ENCODE results near the gene FGFRL1. TPM values are rescaled to one million over a fixed set of nuclear protein-coding genes. Genes with fewer than 3 reads are reported as not detected.

The FGFRL1 gene
- polyA plus RNA-seq, 2 of the 4 experiments (the other 2 are of a cell fraction): 4.7 to 11.2 TPM

DNA sequence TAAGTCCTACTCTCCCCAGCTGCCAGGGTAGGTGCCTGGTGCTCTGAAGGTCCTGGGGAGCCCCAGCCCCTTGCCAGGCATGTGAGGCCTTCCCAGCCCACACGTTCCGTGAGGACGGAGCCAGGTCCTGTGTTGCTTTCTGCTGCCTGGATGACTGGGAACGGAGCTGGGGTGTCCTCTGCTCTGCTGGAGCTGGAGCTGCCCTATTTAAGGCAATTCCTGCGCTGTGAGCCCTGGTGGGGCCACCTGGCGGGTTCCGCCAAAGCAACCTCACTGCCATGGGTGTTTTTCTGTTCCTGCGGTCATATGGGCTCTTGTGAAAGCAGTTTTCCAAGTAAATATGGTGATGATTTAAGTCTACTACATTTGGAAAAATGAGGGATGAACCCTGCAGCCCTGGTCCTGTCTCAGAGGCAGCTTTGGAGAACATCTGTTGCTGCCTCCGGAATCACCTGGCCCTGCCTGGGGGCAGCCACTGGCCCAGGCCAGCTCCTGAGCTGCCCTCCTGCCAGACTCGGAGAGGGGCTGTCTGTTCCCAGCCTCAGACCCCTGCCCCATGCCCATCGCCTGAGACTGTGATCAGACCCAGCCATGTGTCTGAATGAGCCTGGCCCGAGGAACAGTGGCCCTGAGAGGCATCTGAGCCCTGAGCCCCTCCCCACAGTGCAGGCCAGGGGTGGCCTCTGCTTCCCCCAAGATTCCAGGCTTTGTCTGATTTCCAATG is 33.2 kb downstream of the FGFRL1 start:
- ChIA-PET POLR2A (no interaction called here), CTCF (interaction anchor here (1.2 kb wide), 1 partner anchor 122 kb away, joined by 4 read pairs; no protein-coding TSS in a partner anchor)
- WGBS (ENCODE audit: missing lambda C conversion rate): 92% methylated on average over 6 of the region's 12 CpGs
- DNase-seq (ENCODE audit: low read depth in 1 of 2, low spot score in 1 of 2): no peak
- no peaks in the 10 kb centered on the region for H3K9me3 ChIP-seq
- H3K4me2 ChIP-seq: peak overlapping the region; percentile 68
- TF ChIP-seq FOSB (CRISPR knock-in tag; IDR thresholded peaks at IDR 0.05) (no peak), TP53 (CRISPR knock-in tag; IDR thresholded peaks at IDR 0.05) (no peak), POLR2A (IDR thresholded peaks at IDR 0.05; ENCODE audit: low read length) (no peak), POLR2AphosphoS2 (conservative IDR thresholded peaks at IDR 0.05; ENCODE audit: low read length) (no peak), EHMT2 (IDR thresholded peaks at IDR 0.05; ENCODE audit: low read depth) (no peak), PHF8 (IDR thresholded peaks at IDR 0.05; ENCODE audit: borderline replicate concordance, low read depth) (no peak), RAD21 (conservative IDR thresholded peaks at IDR 0.05 in 1 of 2, IDR thresholded peaks at IDR 0.05 in 1 of 2) (no peak), ZC3H11A (IDR thresholded peaks at IDR 0.05) (no peak), HOXB13 (CRISPR knock-in tag; IDR thresholded peaks at IDR 0.05; ENCODE audit: low read depth) (no peak), FOXS1 (CRISPR knock-in tag; IDR thresholded peaks at IDR 0.05) (no peak)
- TF ChIP-seq, protein P1, sequence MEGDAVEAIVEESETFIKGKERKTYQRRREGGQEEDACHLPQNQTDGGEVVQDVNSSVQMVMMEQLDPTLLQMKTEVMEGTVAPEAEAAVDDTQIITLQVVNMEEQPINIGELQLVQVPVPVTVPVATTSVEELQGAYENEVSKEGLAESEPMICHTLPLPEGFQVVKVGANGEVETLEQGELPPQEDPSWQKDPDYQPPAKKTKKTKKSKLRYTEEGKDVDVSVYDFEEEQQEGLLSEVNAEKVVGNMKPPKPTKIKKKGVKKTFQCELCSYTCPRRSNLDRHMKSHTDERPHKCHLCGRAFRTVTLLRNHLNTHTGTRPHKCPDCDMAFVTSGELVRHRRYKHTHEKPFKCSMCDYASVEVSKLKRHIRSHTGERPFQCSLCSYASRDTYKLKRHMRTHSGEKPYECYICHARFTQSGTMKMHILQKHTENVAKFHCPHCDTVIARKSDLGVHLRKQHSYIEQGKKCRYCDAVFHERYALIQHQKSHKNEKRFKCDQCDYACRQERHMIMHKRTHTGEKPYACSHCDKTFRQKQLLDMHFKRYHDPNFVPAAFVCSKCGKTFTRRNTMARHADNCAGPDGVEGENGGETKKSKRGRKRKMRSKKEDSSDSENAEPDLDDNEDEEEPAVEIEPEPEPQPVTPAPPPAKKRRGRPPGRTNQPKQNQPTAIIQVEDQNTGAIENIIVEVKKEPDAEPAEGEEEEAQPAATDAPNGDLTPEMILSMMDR (IDR thresholded peaks at IDR 0.05): no peak
- TF ChIP-seq, protein P2, sequence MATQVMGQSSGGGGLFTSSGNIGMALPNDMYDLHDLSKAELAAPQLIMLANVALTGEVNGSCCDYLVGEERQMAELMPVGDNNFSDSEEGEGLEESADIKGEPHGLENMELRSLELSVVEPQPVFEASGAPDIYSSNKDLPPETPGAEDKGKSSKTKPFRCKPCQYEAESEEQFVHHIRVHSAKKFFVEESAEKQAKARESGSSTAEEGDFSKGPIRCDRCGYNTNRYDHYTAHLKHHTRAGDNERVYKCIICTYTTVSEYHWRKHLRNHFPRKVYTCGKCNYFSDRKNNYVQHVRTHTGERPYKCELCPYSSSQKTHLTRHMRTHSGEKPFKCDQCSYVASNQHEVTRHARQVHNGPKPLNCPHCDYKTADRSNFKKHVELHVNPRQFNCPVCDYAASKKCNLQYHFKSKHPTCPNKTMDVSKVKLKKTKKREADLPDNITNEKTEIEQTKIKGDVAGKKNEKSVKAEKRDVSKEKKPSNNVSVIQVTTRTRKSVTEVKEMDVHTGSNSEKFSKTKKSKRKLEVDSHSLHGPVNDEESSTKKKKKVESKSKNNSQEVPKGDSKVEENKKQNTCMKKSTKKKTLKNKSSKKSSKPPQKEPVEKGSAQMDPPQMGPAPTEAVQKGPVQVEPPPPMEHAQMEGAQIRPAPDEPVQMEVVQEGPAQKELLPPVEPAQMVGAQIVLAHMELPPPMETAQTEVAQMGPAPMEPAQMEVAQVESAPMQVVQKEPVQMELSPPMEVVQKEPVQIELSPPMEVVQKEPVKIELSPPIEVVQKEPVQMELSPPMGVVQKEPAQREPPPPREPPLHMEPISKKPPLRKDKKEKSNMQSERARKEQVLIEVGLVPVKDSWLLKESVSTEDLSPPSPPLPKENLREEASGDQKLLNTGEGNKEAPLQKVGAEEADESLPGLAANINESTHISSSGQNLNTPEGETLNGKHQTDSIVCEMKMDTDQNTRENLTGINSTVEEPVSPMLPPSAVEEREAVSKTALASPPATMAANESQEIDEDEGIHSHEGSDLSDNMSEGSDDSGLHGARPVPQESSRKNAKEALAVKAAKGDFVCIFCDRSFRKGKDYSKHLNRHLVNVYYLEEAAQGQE (IDR thresholded peaks at IDR 0.05): no peak
- TF ChIP-seq, protein P3, sequence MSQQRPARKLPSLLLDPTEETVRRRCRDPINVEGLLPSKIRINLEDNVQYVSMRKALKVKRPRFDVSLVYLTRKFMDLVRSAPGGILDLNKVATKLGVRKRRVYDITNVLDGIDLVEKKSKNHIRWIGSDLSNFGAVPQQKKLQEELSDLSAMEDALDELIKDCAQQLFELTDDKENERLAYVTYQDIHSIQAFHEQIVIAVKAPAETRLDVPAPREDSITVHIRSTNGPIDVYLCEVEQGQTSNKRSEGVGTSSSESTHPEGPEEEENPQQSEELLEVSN (IDR thresholded peaks at IDR 0.05; ENCODE audit: borderline replicate concordance, low read depth): no peak
- TF ChIP-seq, protein P4, sequence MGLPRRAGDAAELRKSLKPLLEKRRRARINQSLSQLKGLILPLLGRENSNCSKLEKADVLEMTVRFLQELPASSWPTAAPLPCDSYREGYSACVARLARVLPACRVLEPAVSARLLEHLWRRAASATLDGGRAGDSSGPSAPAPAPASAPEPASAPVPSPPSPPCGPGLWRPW (IDR thresholded peaks at IDR 0.05): no peak
- no peak overlapping the region for H3K4me3 ChIP-seq
- H3K4me1 ChIP-seq: peaks cover 54% of the 10 kb centered on the region
- no peak for FAIRE-seq
- ATAC-seq: no peak
- peak overlapping the region; percentile 82 to 99 for H3K27ac ChIP-seq

DNA sequence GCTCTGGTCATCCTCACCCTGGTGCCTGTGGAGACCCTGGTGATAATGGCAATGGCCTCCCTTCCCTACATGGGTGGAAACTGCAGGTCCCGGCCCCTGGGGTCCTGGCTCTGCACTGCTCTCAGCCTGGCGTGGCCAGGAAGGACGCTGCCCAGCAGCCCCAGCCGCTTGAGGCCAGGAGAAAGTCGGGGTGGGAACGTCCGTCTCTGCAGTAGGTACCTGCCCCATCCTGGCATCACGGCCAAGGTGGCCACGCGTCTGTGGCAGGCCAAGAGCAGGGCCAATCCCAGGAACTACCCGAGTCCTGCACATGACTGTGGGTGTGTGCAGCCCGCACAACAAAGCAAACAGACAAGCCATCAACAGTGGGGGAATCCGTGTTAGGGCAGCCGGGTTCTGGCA is 33.8 kb downstream of the FGFRL1 start:
- peaks cover 49% of the 10 kb centered on the region for H3K4me1 ChIP-seq
- FAIRE-seq: no peak
- no peaks in the 10 kb centered on the region for H3K9me3 ChIP-seq
- H3K4me2 ChIP-seq: no peak overlapping the region; the same call in 2 of the 3 replicates
- no peak for DNase-seq (ENCODE audit: low read depth in 1 of 2, low spot score in 1 of 2)
- ChIA-PET CTCF (no interaction called here), POLR2A (no interaction called here)
- WGBS (ENCODE audit: missing lambda C conversion rate): 92% methylated on average over 10 of the region's 14 CpGs
- H3K4me3 ChIP-seq: no peak overlapping the region
- ATAC-seq: no peak
- H3K27ac ChIP-seq: peak overlapping the region; percentile 82 to 99; a peak in 5 of 6 replicates
- TF ChIP-seq MAZ (IDR thresholded peaks at IDR 0.05; ENCODE audit: borderline replicate concordance, low read depth, low read length): no peak
- TF ChIP-seq, protein P2 (IDR thresholded peaks at IDR 0.05): no peak
- TF ChIP-seq ZSCAN20 (CRISPR knock-in tag; IDR thresholded peaks at IDR 0.05): no peak
- TF ChIP-seq BHLHE40 (IDR thresholded peaks at IDR 0.05; ENCODE audit: low read depth, low read length): no peak
- TF ChIP-seq ZC3H11A (IDR thresholded peaks at IDR 0.05): no peak
- TF ChIP-seq KDM5A (IDR thresholded peaks at IDR 0.05): no peak
- no peak for TF ChIP-seq CHD4 (IDR thresholded peaks at IDR 0.05; ENCODE audit: borderline replicate concordance)
- TF ChIP-seq NR3C1 (IDR thresholded peaks at IDR 0.05): no peak
- TF ChIP-seq HDAC2 (IDR thresholded peaks at IDR 0.05): no peak
- TF ChIP-seq RCOR1 (IDR thresholded peaks at IDR 0.05; ENCODE audit: low read depth, low read length): no peak
- no peak for TF ChIP-seq JUN (IDR thresholded peaks at IDR 0.05)
- TF ChIP-seq, protein P5, sequence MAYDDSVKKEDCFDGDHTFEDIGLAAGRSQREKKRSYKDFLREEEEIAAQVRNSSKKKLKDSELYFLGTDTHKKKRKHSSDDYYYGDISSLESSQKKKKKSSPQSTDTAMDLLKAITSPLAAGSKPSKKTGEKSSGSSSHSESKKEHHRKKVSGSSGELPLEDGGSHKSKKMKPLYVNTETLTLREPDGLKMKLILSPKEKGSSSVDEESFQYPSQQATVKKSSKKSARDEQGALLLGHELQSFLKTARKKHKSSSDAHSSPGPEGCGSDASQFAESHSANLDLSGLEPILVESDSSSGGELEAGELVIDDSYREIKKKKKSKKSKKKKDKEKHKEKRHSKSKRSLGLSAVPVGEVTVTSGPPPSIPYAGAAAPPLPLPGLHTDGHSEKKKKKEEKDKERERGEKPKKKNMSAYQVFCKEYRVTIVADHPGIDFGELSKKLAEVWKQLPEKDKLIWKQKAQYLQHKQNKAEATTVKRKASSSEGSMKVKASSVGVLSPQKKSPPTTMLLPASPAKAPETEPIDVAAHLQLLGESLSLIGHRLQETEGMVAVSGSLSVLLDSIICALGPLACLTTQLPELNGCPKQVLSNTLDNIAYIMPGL (CRISPR knock-in tag; IDR thresholded peaks at IDR 0.05; ENCODE audit: borderline replicate concordance): no peak
- TF ChIP-seq KDM1A (IDR thresholded peaks at IDR 0.05; ENCODE audit: low read depth): no peak
